ENCODE data around the gene VPS18.

Gene VPS18

GRCh38 chr15:40870716-40871115 is 23.5 kb upstream of the VPS18 start:
- no peak for DNase-seq (ENCODE audit: low read depth in 2 of 2)

DNA sequence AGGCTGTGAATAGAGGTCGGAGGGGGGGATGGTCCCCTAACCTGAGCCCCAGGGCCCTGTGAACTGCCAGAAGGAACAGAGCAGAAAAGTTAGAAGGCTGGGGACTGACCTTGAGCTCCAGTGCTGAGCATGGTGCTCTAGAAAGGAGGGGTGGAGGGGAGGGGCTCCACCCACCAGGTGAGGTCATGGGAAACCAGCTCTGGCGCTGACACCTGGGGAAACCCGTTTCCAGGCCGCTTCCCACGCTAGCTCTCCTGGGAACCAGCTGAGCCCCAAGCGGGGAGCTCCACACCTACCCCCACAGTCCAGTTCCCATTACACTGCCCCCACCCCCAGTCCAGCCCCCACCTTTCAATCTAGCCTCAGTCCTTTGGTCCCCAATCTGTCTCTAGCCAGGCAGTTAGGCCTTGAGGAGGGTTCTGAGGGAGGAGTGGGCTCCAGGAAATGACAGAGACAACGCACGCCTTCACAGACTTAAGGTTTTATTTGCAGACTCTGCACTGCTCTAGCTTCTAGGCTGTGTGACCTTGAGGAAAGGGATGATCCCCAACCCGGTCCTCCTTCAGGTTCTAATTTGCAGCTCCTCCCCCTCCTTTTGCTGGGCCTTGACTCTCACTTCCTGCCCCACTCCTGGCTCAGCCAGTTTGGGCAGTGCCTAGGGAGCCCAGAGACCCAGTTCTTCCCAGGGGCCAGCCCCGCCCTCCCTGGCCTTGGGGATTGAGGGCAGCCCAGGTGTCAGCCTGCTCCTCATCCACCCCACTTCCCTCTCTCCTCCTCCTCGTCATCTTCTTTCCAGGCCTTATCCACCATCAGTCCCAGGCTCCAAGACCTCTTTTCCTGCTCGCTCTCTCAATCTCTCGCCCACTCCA is 22.3 kb upstream of the VPS18 start:
- no peak for DNase-seq (ENCODE audit: low read depth in 2 of 2)

GRCh38 chr15:40872791-40873693 is 21.2 kb upstream of the VPS18 start:
- no peak for DNase-seq (ENCODE audit: low read depth in 2 of 2)

DNA sequence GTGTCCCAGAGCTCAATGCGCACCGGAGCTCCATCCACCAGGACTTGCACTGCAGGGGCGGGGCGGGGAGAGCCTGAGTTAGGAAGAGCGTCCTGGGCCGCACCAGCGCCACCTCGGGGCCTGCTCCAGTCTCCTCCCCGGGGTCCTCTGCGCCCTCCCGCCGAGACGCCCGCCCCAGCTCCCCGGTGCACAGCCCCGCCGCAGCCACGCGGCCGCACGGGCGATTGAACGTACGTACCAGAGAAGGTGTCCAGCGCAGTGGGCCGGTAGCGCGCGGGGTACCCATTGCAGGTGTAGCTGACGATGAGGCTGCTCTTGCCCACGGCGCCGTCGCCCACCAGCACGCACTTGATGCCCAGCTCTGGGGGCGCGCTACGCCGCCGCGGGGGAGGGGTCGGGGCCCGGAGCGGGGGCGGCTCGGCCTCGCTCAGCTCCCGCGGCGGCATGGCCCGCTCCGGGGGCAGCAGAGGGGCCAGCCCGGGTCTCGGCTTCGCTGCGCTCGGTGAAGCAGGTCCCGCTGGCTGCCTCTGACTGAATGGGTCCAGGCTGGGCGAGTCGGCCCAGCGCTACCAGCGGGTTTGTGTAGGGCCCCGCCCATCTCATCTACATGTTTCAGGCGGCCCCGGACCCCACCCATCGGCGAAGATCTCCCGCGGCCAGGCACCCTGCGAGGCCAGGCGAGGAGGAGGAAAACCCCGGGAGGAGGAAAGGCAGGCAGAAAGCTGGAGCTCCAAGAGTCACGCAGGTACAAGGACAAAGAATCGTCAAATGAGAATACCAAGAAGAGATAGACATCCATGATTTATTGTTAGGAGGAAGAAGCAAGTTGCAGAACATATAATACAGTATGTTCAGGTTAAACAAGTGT is 20.3 kb upstream of the VPS18 start, which contains the start of gene RHOV:
Gene RHOV, minus strand, starts transcription at position 541 of the 868 bp plus-strand sequence. Its CDS starts 95 bp downstream, at position 446.
- peak; percentile 39 to 44 for DNase-seq (ENCODE audit: low read depth in 2 of 2)

GRCh38 chr15:40875991-40876730 is 18.1 kb upstream of the VPS18 start:
- no peak for DNase-seq (ENCODE audit: low read depth in 2 of 2)

GRCh38 chr15:40877694-40878093 is 16.6 kb upstream of the VPS18 start:
- no peak for DNase-seq (ENCODE audit: low read depth in 2 of 2)

- no peak for DNase-seq (ENCODE audit: low read depth in 2 of 2)
Observed at GRCh38 chr15:40878785-40879184, 15.5 kb upstream of the VPS18 start.

GRCh38 chr15:40879609-40880008 is 14.6 kb upstream of the VPS18 start:
- no peak for DNase-seq (ENCODE audit: low read depth in 2 of 2)

- no peak for DNase-seq (ENCODE audit: low read depth in 2 of 2)
Observed at GRCh38 chr15:40881351-40881750, 12.9 kb upstream of the VPS18 start.

- no peak for DNase-seq (ENCODE audit: low read depth in 2 of 2)
Observed at GRCh38 chr15:40886586-40886985, 7.7 kb upstream of the VPS18 start.

DNA sequence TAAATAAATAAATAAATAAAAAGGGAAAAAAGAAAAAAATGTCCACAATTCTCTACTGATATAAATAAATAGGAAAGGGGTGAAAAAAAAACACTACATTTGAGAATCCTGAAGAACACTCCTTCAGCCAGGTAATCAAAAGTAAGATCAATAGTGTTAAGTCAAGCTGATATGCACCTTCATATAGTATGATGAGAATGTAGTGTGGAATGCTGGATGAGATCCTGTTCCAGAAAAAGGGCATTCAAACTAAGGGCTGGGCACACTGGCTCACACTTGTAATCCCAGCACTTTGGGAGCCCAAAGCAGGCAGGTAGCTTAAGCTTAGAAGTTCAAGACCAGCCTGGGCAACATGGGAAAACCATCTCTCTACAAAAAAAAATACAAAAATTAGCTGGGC is 5.1 kb upstream of the VPS18 start:
- no peak for DNase-seq (ENCODE audit: low read depth in 2 of 2)

DNA sequence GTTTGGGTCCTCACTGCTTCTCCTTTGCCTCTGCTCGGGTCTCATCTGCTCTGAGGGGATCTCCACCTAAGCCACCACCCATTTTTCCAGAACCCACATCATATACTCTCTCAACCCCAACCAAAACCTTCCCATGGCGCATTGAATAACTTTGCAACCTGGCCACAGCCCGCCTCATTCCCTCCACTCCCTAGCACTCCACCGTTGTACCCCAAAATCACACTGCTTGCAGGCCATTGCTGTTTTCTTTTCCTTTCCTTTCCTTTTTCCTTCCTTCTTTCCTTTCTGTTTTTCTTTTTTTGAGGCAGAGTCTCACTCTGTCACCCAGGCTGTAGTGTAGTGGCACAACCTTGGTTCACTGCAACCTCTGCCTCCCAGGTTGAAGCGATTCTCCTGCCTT is 3.1 kb upstream of the VPS18 start:
- no peak for DNase-seq (ENCODE audit: low read depth in 2 of 2)

GRCh38 chr15:40891810-40892446 is 2.3 kb upstream of the VPS18 start:
- DNase-seq (ENCODE audit: low read depth in 2 of 2): no peak

- DNase-seq (ENCODE audit: low read depth in 2 of 2): no peak
Observed at GRCh38 chr15:40892447-40893012, 1.7 kb upstream of the VPS18 start.

DNA sequence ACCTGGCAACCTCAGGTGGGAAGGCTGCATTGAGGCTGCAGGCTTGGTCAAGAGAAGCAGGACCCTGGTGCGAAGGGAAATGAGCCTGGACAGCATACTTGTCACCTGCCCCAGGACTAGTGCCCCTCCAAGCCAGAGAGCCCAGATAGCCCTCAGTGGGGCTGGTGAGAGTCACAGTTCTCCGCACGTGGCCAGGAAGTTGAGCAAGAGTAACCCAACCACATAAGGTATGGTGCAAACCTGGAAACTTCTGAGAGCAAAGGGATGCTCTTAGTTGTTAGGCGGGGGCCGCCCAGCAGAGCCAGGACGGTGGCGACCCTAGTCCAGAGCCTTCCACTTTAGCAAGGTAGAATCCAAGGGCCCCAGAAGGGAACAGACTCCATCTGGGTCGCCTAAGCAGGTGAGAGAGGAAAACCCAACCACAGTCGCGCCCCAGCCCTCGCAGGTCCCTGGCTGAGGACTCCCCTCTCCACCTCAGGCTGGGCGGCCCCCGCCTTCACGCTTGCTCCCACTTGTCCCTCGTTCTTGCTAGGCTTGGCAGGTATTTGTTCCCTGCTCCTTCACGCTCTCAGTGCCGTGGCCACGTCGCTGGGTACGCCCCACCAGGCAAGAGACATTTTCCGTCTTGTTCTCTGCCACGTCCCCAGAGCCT is 1.1 kb upstream of the VPS18 start:
- no peak for DNase-seq (ENCODE audit: low read depth in 2 of 2)

- DNase-seq (ENCODE audit: low read depth in 2 of 2): peak in 1 of 2 donors; percentile 55
Observed at GRCh38 chr15:40894681-40895448, 615 bp downstream of the VPS18 start.

DNA sequence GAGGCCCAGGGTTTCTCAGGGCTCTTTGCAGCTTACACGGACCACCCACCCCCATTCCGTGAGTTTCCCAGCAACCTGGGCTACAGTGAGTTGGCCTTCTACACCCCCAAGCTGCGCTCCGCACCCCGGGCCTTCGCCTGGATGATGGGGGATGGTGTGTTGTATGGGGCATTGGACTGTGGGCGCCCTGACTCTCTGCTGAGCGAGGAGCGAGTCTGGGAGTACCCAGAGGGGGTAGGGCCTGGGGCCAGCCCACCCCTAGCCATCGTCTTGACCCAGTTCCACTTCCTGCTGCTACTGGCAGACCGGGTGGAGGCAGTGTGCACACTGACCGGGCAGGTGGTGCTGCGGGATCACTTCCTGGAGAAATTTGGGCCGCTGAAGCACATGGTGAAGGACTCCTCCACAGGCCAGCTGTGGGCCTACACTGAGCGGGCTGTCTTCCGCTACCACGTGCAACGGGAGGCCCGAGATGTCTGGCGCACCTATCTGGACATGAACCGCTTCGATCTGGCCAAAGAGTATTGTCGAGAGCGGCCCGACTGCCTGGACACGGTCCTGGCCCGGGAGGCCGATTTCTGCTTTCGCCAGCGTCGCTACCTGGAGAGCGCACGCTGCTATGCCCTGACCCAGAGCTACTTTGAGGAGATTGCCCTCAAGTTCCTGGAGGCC is 5.4 kb downstream of the VPS18 start:
- DNase-seq (ENCODE audit: low read depth in 2 of 2): no peak
